Fibroblast of lung (primary cell): ENCODE measurements around the gene ALDH4A1. TPM values are rescaled to one million over a fixed set of nuclear protein-coding genes. Genes with fewer than 3 reads are reported as not detected.
"Not testable (repeated sequence)": the region's sequence is repeated elsewhere in the genome, so short reads cannot be mapped to it uniquely, and the experiment has no call there.

Experiments
- DNase-seq, 2 donors: peaks; one replicate each; pipeline versions ENCODE4 v3.0.0 to v3.0.0-alpha.2; 2010; ENCODE audit warnings: low read depth in 2 of 2
- H2AFZ ChIP-seq: 2 replicates; pipeline ENCODE4 v1.5.1; 2012; ENCODE audit warnings: low read length, control low read depth, inconsistent platforms
- H3K27ac ChIP-seq: 2 replicates; pipeline ENCODE4 v1.5.1; 2011; ENCODE audit warnings: low read length, control low read depth; ENCODE audit not compliant: insufficient read depth
- H3K27me3 ChIP-seq: 2 replicates; pipeline ENCODE4 v1.5.1; 2011; ENCODE audit warnings: mild to moderate bottlenecking, low read length; ENCODE audit not compliant: control insufficient read depth, insufficient read depth
- H3K36me3 ChIP-seq: 2 replicates; pipeline ENCODE4 v1.5.1; 2011; ENCODE audit warnings: low read length; ENCODE audit not compliant: control insufficient read depth, insufficient read depth
- H3K4me1 ChIP-seq: 2 replicates; pipeline ENCODE4 v1.5.1; 2011; ENCODE audit warnings: low read length; ENCODE audit not compliant: control insufficient read depth, insufficient read depth; ENCODE audit errors: extremely low read depth
- H3K4me2 ChIP-seq: 2 replicates; pipeline ENCODE4 v1.5.1; 2011; ENCODE audit warnings: low read length, control low read depth; ENCODE audit not compliant: insufficient read depth; ENCODE audit errors: extremely low read depth
- H3K4me3 ChIP-seq, 4 experiments: fragments of 200-600 bp in 1 of 4; sonication (generic) in 1 of 4; replicated peaks in 1 of 4; 2 replicates each; pipeline ENCODE4 v1.5.1; 2011 to 2016; ENCODE audit warnings: low read length in 4 of 4, low read depth in 3 of 4, mild to moderate bottlenecking in 3 of 4, control low read depth in 2 of 4, inconsistent platforms in 1 of 4, mixed read lengths in 1 of 4; ENCODE audit not compliant: insufficient read depth in 1 of 4; ENCODE audit errors: control extremely low read depth in 1 of 4
- H3K79me2 ChIP-seq: 2 replicates; pipeline ENCODE4 v1.5.1; 2012; ENCODE audit warnings: mild to moderate bottlenecking, low read length, inconsistent platforms; ENCODE audit not compliant: control insufficient read depth, insufficient read depth
- H3K9ac ChIP-seq: 2 replicates; pipeline ENCODE4 v1.5.1; 2011; ENCODE audit warnings: mild to moderate bottlenecking, low read length, control low read depth; ENCODE audit not compliant: insufficient read depth
- H3K9me3 ChIP-seq: 2 replicates; pipeline ENCODE4 v1.5.1; 2012; ENCODE audit warnings: low read depth, low read length; ENCODE audit not compliant: control insufficient read depth, insufficient read depth
- H4K20me1 ChIP-seq: 2 replicates; pipeline ENCODE4 v1.5.1; 2011; ENCODE audit warnings: low read length; ENCODE audit not compliant: control insufficient read depth, insufficient read depth; ENCODE audit errors: extremely low read depth
- CTCF ChIP-seq, 2 donors: IDR thresholded peaks in 1 of 2; conservative IDR thresholded peaks in 1 of 2; 1 replicate in 1 of 2; 2 replicates in 1 of 2; pipeline ENCODE4 v1.5.1; 2011 to 2012; ENCODE audit warnings: low read length in 2 of 2, control low read depth in 1 of 2, inconsistent platforms in 1 of 2, low read depth in 1 of 2, mild to moderate bottlenecking in 1 of 2
- EZH2 ChIP-seq: IDR thresholded peaks from 2 replicates; pipeline ENCODE4 v1.5.1; 2012; ENCODE audit warnings: low read length, control low read depth, mild to moderate bottlenecking; ENCODE audit errors: missing control alignments
- polyA plus RNA-seq, 2 donors: library from polyadenylated mRNA; depleted of rRNA in 1 of 2; stranded (reverse) in 1 of 2; unstranded in 1 of 2; fragments of >200 nt; gene quantifications; 2 replicates each; pipeline ENCODE4 v1.2.1, GENCODE V29; 2011 to 2012; ENCODE audit warnings: missing spikeins in 1 of 2
- total RNA-seq: library from RNA; depleted of rRNA; stranded (reverse); fragments of >200 nt; gene quantifications from 2 replicates; pipeline ENCODE4 v1.2.1, GENCODE V29; 2014

Gene ALDH4A1
- total and polyA plus RNA-seq, 2 donors (not counting 1 experiment from before 2014, with no cell fraction given) = 6.9 to 11.9 TPM

DNA sequence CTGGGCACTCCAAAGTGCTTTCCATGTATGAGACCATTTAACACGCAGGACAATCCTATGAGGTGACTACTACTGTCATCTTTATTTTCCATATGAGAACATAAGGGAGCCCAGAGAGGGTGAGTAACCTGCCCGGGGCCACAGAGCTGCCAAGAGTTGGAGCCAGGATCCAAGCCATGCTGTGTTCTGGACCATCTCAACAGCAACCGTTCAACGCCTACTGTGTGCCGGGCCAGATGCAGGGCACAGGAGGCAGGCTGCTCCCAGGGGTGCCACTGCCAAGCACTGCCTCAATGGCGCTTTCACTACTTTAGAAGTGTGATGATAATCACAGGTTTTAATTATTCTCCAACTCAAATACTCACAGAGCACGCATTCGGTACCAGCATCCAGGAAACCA lies 3.8 kb downstream of the ALDH4A1 start:
- Histone ChIP-seq H3K79me2 (no peaks in the 10 kb centered on the region), H2AFZ (no peak overlapping the region), H4K20me1 (no peaks in the 10 kb centered on the region), H3K9me3 (no peaks in the 10 kb centered on the region), H3K27me3 (no peaks in the 10 kb centered on the region), H3K36me3 (no peaks in the 10 kb centered on the region), H3K27ac (no peak overlapping the region), H3K4me1 (peaks cover 6% of the 10 kb centered on the region), H3K4me3 (no peak overlapping the region), H3K4me2 (no peak overlapping the region), H3K9ac (no peak overlapping the region)
- no peak for TF ChIP-seq EZH2
- no peak for TF ChIP-seq CTCF (conservative IDR thresholded peaks at IDR 0.05 in 1 of 2, IDR thresholded peaks at IDR 0.05 in 1 of 2; ENCODE audit: low read depth in 1 of 2, low read length in 2 of 2)
- DNase-seq = no peak

GRCh38 chr1:18895317-18895716 lies 7.0 kb downstream of the ALDH4A1 start:
- Histone ChIP-seq H4K20me1 (no peaks in the 10 kb centered on the region), H3K27ac (no peak overlapping the region), H2AFZ (no peak overlapping the region), H3K9me3 (no peaks in the 10 kb centered on the region), H3K79me2 (no peaks in the 10 kb centered on the region), H3K27me3 (no peaks in the 10 kb centered on the region), H3K4me3 (no peak overlapping the region), H3K9ac (no peak overlapping the region), H3K36me3 (no peaks in the 10 kb centered on the region), H3K4me1 (no peaks in the 10 kb centered on the region), H3K4me2 (no peak overlapping the region)
- TF ChIP-seq CTCF (conservative IDR thresholded peaks at IDR 0.05 in 1 of 2, IDR thresholded peaks at IDR 0.05 in 1 of 2; ENCODE audit: low read depth in 1 of 2, low read length in 2 of 2) (no peak), EZH2 (no peak)
- no peak for DNase-seq

DNA sequence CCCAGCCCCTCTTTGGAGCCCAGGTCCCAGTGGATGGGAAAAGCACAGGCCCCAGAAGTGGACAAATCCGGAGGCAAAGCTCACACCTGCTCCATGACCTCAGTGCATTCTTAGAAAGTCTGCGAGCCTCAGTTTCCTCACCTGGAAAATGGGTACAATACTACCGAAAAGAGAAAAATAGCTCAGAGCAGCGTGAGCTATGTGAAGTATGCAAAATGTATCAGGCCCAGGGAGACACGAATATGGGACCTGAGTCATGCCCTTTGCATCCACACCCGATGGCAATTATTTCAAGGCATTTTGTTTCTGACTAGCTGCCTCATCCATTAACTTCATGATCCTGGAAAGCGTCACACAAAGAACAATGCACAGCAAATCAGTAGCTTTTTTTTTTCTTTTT lies 9.2 kb downstream of the ALDH4A1 start:
- H3K27me3 ChIP-seq = no peaks in the 10 kb centered on the region
- no peak for TF ChIP-seq CTCF (conservative IDR thresholded peaks at IDR 0.05 in 1 of 2, IDR thresholded peaks at IDR 0.05 in 1 of 2; ENCODE audit: low read depth in 1 of 2, low read length in 2 of 2)
- no peak for TF ChIP-seq EZH2
- H3K4me2 ChIP-seq = no peak overlapping the region
- H2AFZ ChIP-seq = no peak overlapping the region
- no peaks in the 10 kb centered on the region for H3K79me2 ChIP-seq
- no peak overlapping the region for H3K27ac ChIP-seq
- H3K4me1 ChIP-seq = no peaks in the 10 kb centered on the region
- H3K9ac ChIP-seq = no peak overlapping the region
- H3K4me3 ChIP-seq = no peak overlapping the region
- peak in 1 of 2 donors; percentile 57 for DNase-seq
- H3K36me3 ChIP-seq = no peaks in the 10 kb centered on the region
- no peaks in the 10 kb centered on the region for H4K20me1 ChIP-seq
- no peaks in the 10 kb centered on the region for H3K9me3 ChIP-seq

DNA sequence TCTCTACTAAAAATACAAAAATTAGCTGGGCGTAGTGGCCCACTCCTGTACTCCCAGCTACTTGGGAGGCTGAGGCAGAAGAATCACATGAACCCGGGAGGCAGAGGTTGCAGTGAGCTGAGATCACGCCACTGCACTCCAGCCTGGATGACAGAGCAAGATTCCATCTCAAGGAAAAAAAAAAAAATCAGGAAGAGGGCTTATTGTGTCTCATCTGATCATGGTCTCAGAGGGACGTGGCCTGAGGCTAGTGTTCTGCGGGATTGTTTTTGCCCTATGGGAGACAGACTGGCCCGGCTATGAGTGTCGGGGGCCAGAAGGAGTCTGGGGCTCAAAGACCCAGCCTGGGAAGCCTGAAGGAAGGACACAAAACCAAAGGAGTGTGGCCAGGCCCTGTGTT lies 10.5 kb downstream of the ALDH4A1 start:
- H3K27ac ChIP-seq, H3K4me1 ChIP-seq, H3K79me2 ChIP-seq, H3K36me3 ChIP-seq, H4K20me1 ChIP-seq, H3K9me3 ChIP-seq, H3K9ac ChIP-seq, H3K4me3 ChIP-seq, DNase-seq, H3K27me3 ChIP-seq, H2AFZ ChIP-seq, H3K4me2 ChIP-seq: not testable (repeated sequence)
